Measurements from ENCODE around the gene CACNA1C.

DNA sequence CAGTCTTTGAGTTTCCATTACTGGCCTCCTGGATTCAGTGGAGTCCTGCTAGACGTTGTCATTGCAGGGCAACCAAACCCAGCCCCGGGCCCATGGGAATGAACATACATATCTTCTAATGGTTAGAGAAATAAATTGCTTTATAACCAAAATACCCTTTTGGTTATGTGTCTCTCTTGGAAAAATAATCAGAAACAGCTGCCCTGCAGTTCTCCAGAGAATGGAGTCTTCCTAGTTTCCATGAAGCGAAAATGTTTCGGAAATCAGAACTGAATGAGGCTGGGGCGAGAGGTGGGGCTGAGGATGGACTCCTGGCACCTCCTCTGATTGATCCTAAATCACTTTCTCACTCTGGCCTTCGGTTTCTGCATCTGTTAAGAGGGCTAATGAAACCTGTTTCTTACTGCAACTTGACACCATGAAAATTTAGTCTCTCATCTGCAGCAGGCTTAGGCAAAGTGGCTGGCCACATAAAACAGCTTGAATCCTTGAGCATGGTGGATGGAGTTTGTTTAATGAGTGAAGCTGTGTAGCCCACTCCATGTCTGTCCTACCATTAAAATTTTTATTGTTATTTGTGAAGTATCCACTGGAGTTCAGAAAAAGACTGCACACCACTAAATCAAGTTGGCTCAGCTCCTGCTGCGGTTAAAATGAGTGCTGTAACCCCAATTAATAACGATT lies 198.9 kb downstream of the CACNA1C start:
- TF ChIP-seq CTCF (IDR thresholded peaks at IDR 0.05) (no peak), POLR2A (IDR thresholded peaks at IDR 0.05) (no peak)
